BLaER1 treated with 17β-estradiol and CSF1 and Interleukin-3, amounts not matched to agents 10 nM and 100 nM (cell line): Measurements from ENCODE around the gene NLK.

ENCODE experiments used
- H3K27ac ChIP-seq, 11 experiments: shearing (Covaris generic); formaldehyde crosslinking; 2 replicates each; pipeline ENCODE4 v1.8.1; 2022
- H3K27me3 ChIP-seq, 11 experiments: shearing (Covaris generic); formaldehyde crosslinking; 2 replicates each; pipeline ENCODE4 v1.8.1; 2022
- H3K36me3 ChIP-seq, 11 experiments: shearing (Covaris generic); formaldehyde crosslinking; 2 replicates each; pipeline ENCODE4 v1.8.1; 2022
- H3K4me1 ChIP-seq, 10 experiments: shearing (Covaris generic); formaldehyde crosslinking; 2 replicates each; pipeline ENCODE4 v1.8.1; 2022
- H3K4me2 ChIP-seq, 11 experiments: shearing (Covaris generic); formaldehyde crosslinking; 2 replicates each; pipeline ENCODE4 v1.8.1; 2022
- H3K4me3 ChIP-seq, 10 experiments: shearing (Covaris generic); formaldehyde crosslinking; 2 replicates each; pipeline ENCODE4 v1.8.1; 2022
- H3K9ac ChIP-seq, 11 experiments: shearing (Covaris generic); formaldehyde crosslinking; 2 replicates each; pipeline ENCODE4 v1.8.1; 2022
- H3K9me3 ChIP-seq, 11 experiments: shearing (Covaris generic); formaldehyde crosslinking; replicated peaks in 1 of 11; 2 replicates each; pipeline ENCODE4 v1.8.1; 2022
- H4K20me1 ChIP-seq, 11 experiments: shearing (Covaris generic); formaldehyde crosslinking; 2 replicates each; pipeline ENCODE4 v1.8.1; 2022
- Cebpa-rat ChIP-seq, 11 experiments: shearing (Covaris generic); IDR thresholded peaks; 2 replicates each; pipeline ENCODE4 v1.8.1; 2022

The NLK gene

GRCh38 chr17:28053044-28053670 is 10.7 kb downstream of the NLK start:
- H3K27me3 ChIP-seq = no peaks in the 10 kb centered on the region
- H3K36me3 ChIP-seq = peaks cover 0 to 19% (median 5%) of the 10 kb centered on the region in 11 experiments; a peak in 4 of 22 replicates
- H4K20me1 ChIP-seq = peaks cover 0 to 66% (median 26%) of the 10 kb centered on the region in 11 experiments; a peak in 12 of 22 replicates
- H3K4me2 ChIP-seq = no peak overlapping the region
- no peak for TF ChIP-seq Cebpa-rat (IDR thresholded peaks at IDR 0.05)
- 0 out of 22 replicates have a peak, but pooled peaks cover 0 to 3% (median 0%) of the 10 kb centered on the region in 11 experiments for H3K9me3 ChIP-seq
- H3K27ac ChIP-seq = no peak overlapping the region
- H3K4me1 ChIP-seq = peaks cover 16 to 49% (median 37%) of the 10 kb centered on the region in 10 experiments
- no peak overlapping the region; a peak in 1 of 22 replicates for H3K9ac ChIP-seq
- H3K4me3 ChIP-seq = no peak overlapping the region

- no peak overlapping the region for H3K9ac ChIP-seq
Measured at GRCh38 chr17:28053725-28054124, 11.2 kb downstream of the NLK start.

GRCh38 chr17:28055546-28056275 is 13.2 kb downstream of the NLK start:
- Histone ChIP-seq H3K4me3 (no peak overlapping the region), H3K4me2 (no peak overlapping the region), H3K9me3 (peaks cover 0 to 8% (median 0%) of the 10 kb centered on the region in 11 experiments; a peak in 2 of 22 replicates), H3K27me3 (no peaks in the 10 kb centered on the region), H3K36me3 (peaks cover 0 to 13% (median 1%) of the 10 kb centered on the region in 11 experiments; a peak in 4 of 22 replicates), H3K4me1 (peaks cover 15 to 39% (median 25%) of the 10 kb centered on the region in 10 experiments), H3K9ac (no peak overlapping the region), H4K20me1 (peaks cover 0 to 57% (median 21%) of the 10 kb centered on the region in 11 experiments; a peak in 12 of 22 replicates), H3K27ac (no peak overlapping the region)
- no peak for TF ChIP-seq Cebpa-rat (IDR thresholded peaks at IDR 0.05)

More at GRCh38 chr17:28053725-28054124, 11.2 kb downstream of the NLK start:
- Histone ChIP-seq H3K36me3 (peaks cover 0 to 19% (median 9%) of the 10 kb centered on the region in 11 experiments; a peak in 6 of 22 replicates), H3K27ac (no peak overlapping the region), H3K4me2 (peak overlapping the region in 1 of 11 experiments; percentile 14; a peak in 1 of 22 replicates), H3K27me3 (no peaks in the 10 kb centered on the region), H3K4me1 (peaks cover 16 to 43% (median 33%) of the 10 kb centered on the region in 10 experiments), H3K9me3 (peaks cover 0 to 6% (median 0%) of the 10 kb centered on the region in 11 experiments; a peak in 2 of 22 replicates), H4K20me1 (peaks cover 0 to 61% (median 26%) of the 10 kb centered on the region in 11 experiments; a peak in 13 of 22 replicates), H3K4me3 (no peak overlapping the region)
- no peak for TF ChIP-seq Cebpa-rat (IDR thresholded peaks at IDR 0.05)

GRCh38 chr17:28056276-28056620 is 13.8 kb downstream of the NLK start:
- Histone ChIP-seq H3K9ac (no peak overlapping the region), H3K4me2 (no peak overlapping the region), H4K20me1 (peaks cover 0 to 58% (median 18%) of the 10 kb centered on the region in 11 experiments; a peak in 12 of 22 replicates), H3K27ac (no peak overlapping the region), H3K36me3 (peaks cover 0 to 13% (median 0%) of the 10 kb centered on the region in 11 experiments; a peak in 4 of 22 replicates), H3K9me3 (peaks cover 0 to 8% (median 0%) of the 10 kb centered on the region in 11 experiments; a peak in 2 of 22 replicates), H3K27me3 (no peaks in the 10 kb centered on the region), H3K4me3 (no peak overlapping the region), H3K4me1 (peaks cover 15 to 39% (median 25%) of the 10 kb centered on the region in 10 experiments)
- TF ChIP-seq Cebpa-rat (IDR thresholded peaks at IDR 0.05) = no peak

GRCh38 chr17:28057731-28058246 is 15.3 kb downstream of the NLK start:
- Histone ChIP-seq H3K36me3 (peaks cover 0 to 17% (median 6%) of the 10 kb centered on the region in 11 experiments; a peak in 11 of 22 replicates), H3K4me2 (peak overlapping the region; percentile 2 to 52 (median 24); a peak in 14 of 22 replicates), H3K27me3 (no peaks in the 10 kb centered on the region), H3K4me1 (peaks cover 15 to 33% (median 25%) of the 10 kb centered on the region in 10 experiments), H3K9me3 (peaks cover 0 to 12% (median 5%) of the 10 kb centered on the region in 11 experiments; a peak in 7 of 22 replicates), H3K9ac (no peak overlapping the region), H4K20me1 (peaks cover 0 to 53% (median 13%) of the 10 kb centered on the region in 11 experiments; a peak in 12 of 22 replicates), H3K4me3 (no peak overlapping the region), H3K27ac (peak overlapping the region in 10 of 11 experiments; percentile 11 to 55 (median 38); a peak in 13 of 22 replicates)
- TF ChIP-seq Cebpa-rat (IDR thresholded peaks at IDR 0.05) = no peak

- Histone ChIP-seq H3K4me3 (no peak overlapping the region), H3K27me3 (no peaks in the 10 kb centered on the region), H3K36me3 (peaks cover 0 to 24% (median 10%) of the 10 kb centered on the region in 11 experiments; a peak in 12 of 22 replicates), H3K27ac (no peak overlapping the region), H3K9me3 (peaks cover 0 to 14% (median 6%) of the 10 kb centered on the region in 11 experiments; a peak in 9 of 22 replicates), H3K4me2 (no peak overlapping the region), H4K20me1 (peaks cover 0 to 43% (median 4%) of the 10 kb centered on the region in 11 experiments; a peak in 8 of 22 replicates), H3K9ac (no peak overlapping the region), H3K4me1 (peaks cover 13 to 35% (median 17%) of the 10 kb centered on the region in 10 experiments)
- no peak for TF ChIP-seq Cebpa-rat (IDR thresholded peaks at IDR 0.05)
Measured at GRCh38 chr17:28059675-28060074, 17.2 kb downstream of the NLK start.

- peak overlapping the region in 5 of 11 experiments; percentile 15 to 60 (median 27); a peak in 9 of 22 replicates for H3K27ac ChIP-seq
- H3K36me3 ChIP-seq = peaks cover 4 to 50% (median 24%) of the 10 kb centered on the region in 11 experiments; a peak in 19 of 22 replicates
- peaks cover 11 to 36% (median 13%) of the 10 kb centered on the region in 10 experiments; a peak in 19 of 20 replicates for H3K4me1 ChIP-seq
- H3K9ac ChIP-seq = peak overlapping the region in 2 of 11 experiments; percentile 6 to 26; a peak in 1 of 22 replicates
- H3K4me3 ChIP-seq = 0 out of 20 replicates have a peak overlapping the region, but pooled peaks of 1 of the 10 experiments have one; percentile 1
- peak overlapping the region; percentile 10 to 87 (median 61); a peak in 20 of 22 replicates for H3K4me2 ChIP-seq
- H3K9me3 ChIP-seq = peaks cover 9 to 43% (median 30%) of the 10 kb centered on the region in 11 experiments
- H3K27me3 ChIP-seq = no peaks in the 10 kb centered on the region
- no peak for TF ChIP-seq Cebpa-rat (IDR thresholded peaks at IDR 0.05)
- H4K20me1 ChIP-seq = peaks cover 0 to 33% (median 0%) of the 10 kb centered on the region in 11 experiments; a peak in 5 of 22 replicates
Measured at GRCh38 chr17:28065706-28066105, 23.2 kb downstream of the NLK start.

- TF ChIP-seq Cebpa-rat (IDR thresholded peaks at IDR 0.05) = no peak
- Histone ChIP-seq H3K36me3 (peaks cover 8 to 54% (median 31%) of the 10 kb centered on the region in 11 experiments; a peak in 19 of 22 replicates), H3K27ac (no peak overlapping the region), H3K9ac (no peak overlapping the region), H3K27me3 (no peaks in the 10 kb centered on the region), H3K4me3 (no peak overlapping the region), H4K20me1 (peaks cover 0 to 13% (median 0%) of the 10 kb centered on the region in 11 experiments; a peak in 5 of 22 replicates), H3K4me1 (peaks cover 13 to 43% (median 23%) of the 10 kb centered on the region in 10 experiments), H3K9me3 (peaks cover 25 to 64% (median 54%) of the 10 kb centered on the region in 11 experiments), H3K4me2 (no peak overlapping the region)
Measured at GRCh38 chr17:28069061-28069460, 26.6 kb downstream of the NLK start.
